ENCODE data around the gene SMAP1.

Gene SMAP1

DNA sequence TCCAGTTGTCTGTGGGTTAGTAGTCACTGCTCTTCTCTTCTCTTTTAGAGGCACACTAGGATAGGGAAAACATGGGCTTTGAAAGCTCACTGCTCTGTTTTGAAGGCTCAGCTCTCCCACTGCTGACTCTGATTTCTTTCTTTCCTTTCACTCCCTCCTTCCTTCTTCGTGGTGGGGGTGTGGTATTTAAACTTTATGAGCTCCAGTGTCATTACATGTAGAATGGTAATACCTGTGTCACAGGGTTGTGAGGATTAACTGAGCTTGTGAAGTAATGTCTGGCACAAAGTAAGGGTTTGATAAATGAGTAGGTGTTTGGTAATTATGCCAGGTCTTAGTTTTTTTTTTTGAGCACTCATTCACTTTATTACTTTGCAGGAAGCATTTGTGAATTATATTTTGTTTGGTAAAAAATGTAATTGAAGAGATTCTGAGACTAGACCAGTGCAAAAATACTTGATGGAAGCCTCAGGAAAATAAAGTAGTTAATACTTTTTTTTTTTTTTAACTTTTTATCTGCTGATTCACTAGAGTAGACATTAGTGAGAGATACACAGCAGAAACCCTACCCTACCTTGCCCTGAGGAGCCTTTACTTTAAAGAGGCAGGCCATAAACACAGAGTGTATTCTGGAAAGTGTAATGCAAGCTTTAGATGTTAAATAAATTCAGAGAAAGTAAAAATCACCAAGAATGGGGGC is 17.3 kb downstream of the SMAP1 start (continued):
- TF ChIP-seq GFI1B (tag by site-specific recombination; IDR thresholded peaks at IDR 0.05) (no peak), PRDM2 (tag by site-specific recombination; IDR thresholded peaks at IDR 0.05; ENCODE audit: borderline replicate concordance) (no peak), ZNF19 (tag by site-specific recombination; IDR thresholded peaks at IDR 0.05; ENCODE audit: low read depth) (no peak), ZNF518A (tag by site-specific recombination; conservative IDR thresholded peaks at IDR 0.05; ENCODE audit: low read depth) (no peak), SP3 (tag by site-specific recombination; IDR thresholded peaks at IDR 0.05) (no peak), ZNF701 (tag by site-specific recombination; IDR thresholded peaks at IDR 0.05) (no peak), ZNF677 (tag by site-specific recombination; IDR thresholded peaks at IDR 0.05) (no peak), ZNF133 (tag by site-specific recombination; IDR thresholded peaks at IDR 0.05) (no peak), SCRT1 (tag by site-specific recombination; IDR thresholded peaks at IDR 0.05; ENCODE audit: borderline replicate concordance) (0 out of 2 replicates have a peak, but pooled peaks have one; percentile 35), EGR2 (tag by site-specific recombination; IDR thresholded peaks at IDR 0.05; ENCODE audit: low read depth) (no peak), ZNF837 (tag by site-specific recombination; IDR thresholded peaks at IDR 0.05) (no peak), ZFP69B (tag by site-specific recombination; IDR thresholded peaks at IDR 0.05) (no peak), TSHZ1 (tag by site-specific recombination; IDR thresholded peaks at IDR 0.05; ENCODE audit: borderline replicate concordance) (0 out of 2 replicates have a peak, but pooled peaks have one; percentile 29), ZNF843 (tag by site-specific recombination; IDR thresholded peaks at IDR 0.05) (peak; percentile 39; the same call in 1 of the 2 replicates), ZNF530 (tag by site-specific recombination; IDR thresholded peaks at IDR 0.05; ENCODE audit: low read depth) (no peak), KLF8 (tag by site-specific recombination; IDR thresholded peaks at IDR 0.05) (peak; percentile 71), GLI4 (tag by site-specific recombination; IDR thresholded peaks at IDR 0.05) (no peak), ZNF707 (tag by site-specific recombination; IDR thresholded peaks at IDR 0.05) (no peak), ZNF174 (tag by site-specific recombination; IDR thresholded peaks at IDR 0.05) (no peak), ZFHX2 (tag by site-specific recombination; conservative IDR thresholded peaks at IDR 0.05) (0 out of 2 replicates have a peak, but pooled peaks have one; percentile 10), ZNF624 (tag by site-specific recombination; IDR thresholded peaks at IDR 0.05) (no peak), ZSCAN30 (tag by site-specific recombination; IDR thresholded peaks at IDR 0.05) (no peak), SETDB1 (IDR thresholded peaks at IDR 0.05; ENCODE audit: insufficient read length, low read length) (no peak)
- TF ChIP-seq, protein P1, sequence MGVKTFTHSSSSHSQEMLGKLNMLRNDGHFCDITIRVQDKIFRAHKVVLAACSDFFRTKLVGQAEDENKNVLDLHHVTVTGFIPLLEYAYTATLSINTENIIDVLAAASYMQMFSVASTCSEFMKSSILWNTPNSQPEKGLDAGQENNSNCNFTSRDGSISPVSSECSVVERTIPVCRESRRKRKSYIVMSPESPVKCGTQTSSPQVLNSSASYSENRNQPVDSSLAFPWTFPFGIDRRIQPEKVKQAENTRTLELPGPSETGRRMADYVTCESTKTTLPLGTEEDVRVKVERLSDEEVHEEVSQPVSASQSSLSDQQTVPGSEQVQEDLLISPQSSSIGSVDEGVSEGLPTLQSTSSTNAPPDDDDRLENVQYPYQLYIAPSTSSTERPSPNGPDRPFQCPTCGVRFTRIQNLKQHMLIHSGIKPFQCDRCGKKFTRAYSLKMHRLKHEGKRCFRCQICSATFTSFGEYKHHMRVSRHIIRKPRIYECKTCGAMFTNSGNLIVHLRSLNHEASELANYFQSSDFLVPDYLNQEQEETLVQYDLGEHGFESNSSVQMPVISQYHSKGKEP (tag by site-specific recombination; IDR thresholded peaks at IDR 0.05), result no peak
